Measurements from ENCODE around the gene CD96. TPM values are rescaled to one million over a fixed set of nuclear protein-coding genes. Genes with fewer than 3 reads are reported as not detected.
"Not testable (repeated sequence)": the region's sequence is repeated elsewhere in the genome, so short reads cannot be mapped to it uniquely, and the experiment has no call there.

CD96 gene
- total RNA-seq, result 10 to 100 TPM; 37.9 to 39.0 TPM

GRCh38 chr3:111541911-111542483 is at the start of gene CD96:
CD96 (plus strand) TSS chr3:111542197; CDS start chr3:111542249, 52 bp downstream.
- intact Hi-C loops (cut with micrococcal nuclease), result loop anchor here (1.0 to 5.0 kb wide), 10 partner anchors 53 to 1735 kb away; partner anchors contain the start of gene ZBED2
- POLR2A ChIA-PET, result interaction anchor here (1.1 to 6.4 kb wide), 5 partner anchors 9 to 74 kb away, joined by 4 to 87 read pairs (median 10); partner anchors contain the start of gene ZBED2
- peaks cover 85% of the 10 kb centered on the region for H3K4me1 Mint-ChIP-seq (ENCODE audit: low read depth)

GRCh38 chr3:111493276-111493675 is 48.7 kb upstream of the CD96 start:
- H3K27ac Mint-ChIP-seq, result no peak overlapping the region
- H3K27me3 Mint-ChIP-seq, result no peaks in the 10 kb centered on the region
- intact Hi-C loops (cut with micrococcal nuclease), result no loop called here
- H3K4me1 Mint-ChIP-seq (ENCODE audit: low read depth), result no peaks in the 10 kb centered on the region
- CTCF ChIA-PET, result interaction anchor here (0.6 kb wide), 1 partner anchor 452 kb away, joined by 3 read pairs; no protein-coding TSS in a partner anchor
- POLR2A ChIA-PET, result no interaction called here
- peaks cover 4% of the 10 kb centered on the region for H3K36me3 Mint-ChIP-seq
- no peak overlapping the region for H3K4me3 Mint-ChIP-seq
- no peak for DNase-seq
- H3K9me3 Mint-ChIP-seq, result peaks cover 2% of the 10 kb centered on the region

More at GRCh38 chr3:111541911-111542483, at the start of gene CD96:
- peak; percentile 81 for DNase-seq
- CTCF ChIA-PET, result interaction anchor here (0.6 to 4.1 kb wide), 8 partner anchors 51 to 1226 kb away, joined by 3 to 38 read pairs (median 5); no protein-coding TSS in a partner anchor
- Mint-ChIP-seq H3K4me3 (peak within 1 kb of the TSS; percentile 87), H3K27me3 (no peaks in the 10 kb centered on the region), H3K9me3 (no peaks in the 10 kb centered on the region), H3K27ac (no peak within 1 kb of the TSS), H3K36me3 (peaks cover 21% of the 10 kb centered on the region)

- H3K4me1 Mint-ChIP-seq (ENCODE audit: low read depth), result no peaks in the 10 kb centered on the region
- no peaks in the 10 kb centered on the region for H3K27me3 Mint-ChIP-seq
- no peak overlapping the region for H3K4me3 Mint-ChIP-seq
- POLR2A ChIA-PET, result no interaction called here
- no peak for DNase-seq
- no peak overlapping the region for H3K27ac Mint-ChIP-seq
- H3K9me3 Mint-ChIP-seq, result peaks cover 3% of the 10 kb centered on the region
- intact Hi-C loops (cut with micrococcal nuclease), result no loop called here
- peaks cover 3% of the 10 kb centered on the region for H3K36me3 Mint-ChIP-seq
- CTCF ChIA-PET, result interaction anchor here (0.7 kb wide), 1 partner anchor 182 kb away, joined by 3 read pairs; no protein-coding TSS in a partner anchor
These were observed 45.0 kb upstream of the CD96 start for GRCh38 chr3:111496894-111497559.

GRCh38 chr3:111498022-111498421 is 44.0 kb upstream of the CD96 start:
- no peak overlapping the region for H3K4me3 Mint-ChIP-seq
- no peaks in the 10 kb centered on the region for H3K27me3 Mint-ChIP-seq
- no peak overlapping the region for H3K27ac Mint-ChIP-seq
- intact Hi-C loops (cut with micrococcal nuclease), result no loop called here
- DNase-seq, result no peak
- CTCF ChIA-PET, result no interaction called here
- peaks cover 3% of the 10 kb centered on the region for H3K36me3 Mint-ChIP-seq
- POLR2A ChIA-PET, result no interaction called here
- H3K4me1 Mint-ChIP-seq (ENCODE audit: low read depth), result no peaks in the 10 kb centered on the region
- peaks cover 3% of the 10 kb centered on the region for H3K9me3 Mint-ChIP-seq

- Mint-ChIP-seq H3K9me3 (no peaks in the 10 kb centered on the region), H3K27ac (no peak overlapping the region), H3K4me3 (no peak overlapping the region), H3K36me3 (no peaks in the 10 kb centered on the region), H3K27me3 (no peaks in the 10 kb centered on the region), H3K4me1 (ENCODE audit: low read depth) (no peaks in the 10 kb centered on the region)
- intact Hi-C loops (cut with micrococcal nuclease), result no loop called here
- POLR2A ChIA-PET, result no interaction called here
- CTCF ChIA-PET, result no interaction called here
- DNase-seq, result no peak
These were observed 35.6 kb upstream of the CD96 start for GRCh38 chr3:111506435-111506834.

GRCh38 chr3:111509308-111509707 is 32.7 kb upstream of the CD96 start:
- ChIA-PET POLR2A (no interaction called here), CTCF (no interaction called here)
- Mint-ChIP-seq H3K4me3 (no peak overlapping the region), H3K4me1 (ENCODE audit: low read depth) (no peaks in the 10 kb centered on the region), H3K27ac (no peak overlapping the region), H3K27me3 (no peaks in the 10 kb centered on the region), H3K36me3 (no peaks in the 10 kb centered on the region), H3K9me3 (no peaks in the 10 kb centered on the region)
- no peak for DNase-seq
- intact Hi-C loops (cut with micrococcal nuclease), result no loop called here

GRCh38 chr3:111517801-111518200 is 24.2 kb upstream of the CD96 start:
- intact Hi-C loops (cut with micrococcal nuclease), result no loop called here
- Mint-ChIP-seq H3K36me3 (no peaks in the 10 kb centered on the region), H3K27me3 (no peaks in the 10 kb centered on the region), H3K9me3 (no peaks in the 10 kb centered on the region), H3K4me3 (no peak overlapping the region), H3K4me1 (ENCODE audit: low read depth) (no peaks in the 10 kb centered on the region), H3K27ac (no peak overlapping the region)
- POLR2A ChIA-PET, result no interaction called here
- DNase-seq, result no peak
- CTCF ChIA-PET, result no interaction called here

GRCh38 chr3:111519178-111519855 is 22.7 kb upstream of the CD96 start:
- Mint-ChIP-seq H3K27me3 (no peaks in the 10 kb centered on the region), H3K27ac (no peak overlapping the region), H3K4me3 (no peak overlapping the region), H3K9me3 (no peaks in the 10 kb centered on the region), H3K4me1 (ENCODE audit: low read depth) (no peaks in the 10 kb centered on the region), H3K36me3 (no peaks in the 10 kb centered on the region)
- POLR2A ChIA-PET, result no interaction called here
- no peak for DNase-seq
- intact Hi-C loops (cut with micrococcal nuclease), result no loop called here
- CTCF ChIA-PET, result interaction anchor here (0.6 kb wide), 1 partner anchor 513 kb away, joined by 6 read pairs; no protein-coding TSS in a partner anchor

GRCh38 chr3:111521891-111522290 is 20.1 kb upstream of the CD96 start:
- Mint-ChIP-seq H3K27me3 (no peaks in the 10 kb centered on the region), H3K27ac (no peak overlapping the region), H3K4me1 (ENCODE audit: low read depth) (no peaks in the 10 kb centered on the region), H3K4me3 (no peak overlapping the region), H3K9me3 (peaks cover 5% of the 10 kb centered on the region), H3K36me3 (no peaks in the 10 kb centered on the region)
- POLR2A ChIA-PET, result no interaction called here
- intact Hi-C loops (cut with micrococcal nuclease), result no loop called here
- DNase-seq, result no peak
- CTCF ChIA-PET, result no interaction called here

GRCh38 chr3:111524486-111524885 is 17.5 kb upstream of the CD96 start:
- H3K9me3 Mint-ChIP-seq; intact Hi-C loops (cut with micrococcal nuclease); H3K27ac Mint-ChIP-seq; H3K36me3 Mint-ChIP-seq; H3K4me3 Mint-ChIP-seq; DNase-seq; POLR2A ChIA-PET; H3K27me3 Mint-ChIP-seq; CTCF ChIA-PET; H3K4me1 Mint-ChIP-seq (ENCODE audit: low read depth): not testable (repeated sequence)

- DNase-seq, result no peak
- ChIA-PET POLR2A (no interaction called here), CTCF (no interaction called here)
- intact Hi-C loops (cut with micrococcal nuclease), result loop anchor here (1.0 kb wide), 1 partner anchor 8 kb away; no protein-coding TSS in a partner anchor
- peaks cover 2% of the 10 kb centered on the region for H3K36me3 Mint-ChIP-seq
- H3K4me1 Mint-ChIP-seq (ENCODE audit: low read depth), result peaks cover 11% of the 10 kb centered on the region
- H3K27ac Mint-ChIP-seq, result no peak overlapping the region
- no peak overlapping the region for H3K4me3 Mint-ChIP-seq
- H3K9me3 Mint-ChIP-seq, result peaks cover 6% of the 10 kb centered on the region
- H3K27me3 Mint-ChIP-seq, result no peaks in the 10 kb centered on the region
These were observed 10.6 kb upstream of the CD96 start for GRCh38 chr3:111531446-111531845.

GRCh38 chr3:111534701-111535100 is 7.3 kb upstream of the CD96 start:
- intact Hi-C loops (cut with micrococcal nuclease), result no loop called here
- H3K36me3 Mint-ChIP-seq, result peaks cover 2% of the 10 kb centered on the region
- POLR2A ChIA-PET, result no interaction called here
- DNase-seq, result no peak
- peaks cover 6% of the 10 kb centered on the region for H3K9me3 Mint-ChIP-seq
- no peaks in the 10 kb centered on the region for H3K27me3 Mint-ChIP-seq
- no peak overlapping the region for H3K27ac Mint-ChIP-seq
- peaks cover 30% of the 10 kb centered on the region for H3K4me1 Mint-ChIP-seq (ENCODE audit: low read depth)
- H3K4me3 Mint-ChIP-seq, result no peak overlapping the region
- CTCF ChIA-PET, result interaction anchor here (1.1 kb wide), 1 partner anchor 647 kb away, joined by 3 read pairs; no protein-coding TSS in a partner anchor
